Stimulated activated CD8-positive, alpha-beta memory T cell treated with anti-CD3 and anti-CD28 coated beads, Interleukin-15, amount 100 ng/mL, for 48 hours (primary cell): ENCODE data around the gene MMRN2.

Experiments used
- DNase-seq, 2 donors: peaks; one replicate each; pipeline ENCODE4 v3.0.0-alpha.2; 2020; ENCODE audit warnings: low read depth in 2 of 2

The MMRN2 gene

GRCh38 chr10:86888585-86889381 is 68.6 kb downstream of the MMRN2 start:
- no peak for DNase-seq
